Activated naive CD4-positive, alpha-beta T cell treated with anti-CD3 and anti-CD28 coated beads, Interleukin-2, amount 50 U/mL, for 72 hours (primary cell): Measurements from ENCODE around the gene TMEM151B. TPM values are rescaled to one million over a fixed set of nuclear protein-coding genes. Genes with fewer than 3 reads are reported as not detected.

ENCODE experiments used
- ATAC-seq, 2 donors: fragments of 150-1000 bp; cut with Tn5 transposase; 2 replicates each; pipeline ENCODE4 v1.10.0; 2021; ENCODE audit warnings: mild to moderate bottlenecking in 2 of 2, moderate library complexity in 2 of 2
- DNase-seq, 2 donors: peaks; one replicate each; pipeline ENCODE4 v3.0.0; 2021 to 2022; ENCODE audit warnings: low spot score in 2 of 2
- H3K27ac Mint-ChIP-seq, 2 donors: one replicate each; pipeline ENCODE4 v1.8.0; 2022; ENCODE audit warnings: mild to moderate bottlenecking in 2 of 2, mixed read lengths in 2 of 2
- H3K36me3 Mint-ChIP-seq, 2 donors: one replicate each; pipeline ENCODE4 v1.8.0; 2022; ENCODE audit warnings: mixed read lengths in 2 of 2
- H3K9me3 Mint-ChIP-seq, 2 donors: one replicate each; pipeline ENCODE4 v1.8.0; 2022; ENCODE audit warnings: mixed read lengths in 2 of 2
- total RNA-seq, 2 donors: library from RNA; stranded (reverse); gene quantifications; one replicate each; pipeline ENCODE4 v1.2.3, GENCODE V29; 2022

TMEM151B gene
- total RNA-seq, 2 donors from 2014 or later, result 0.20 TPM; not detected in 1

- DNase-seq, result no peak
Observed at GRCh38 chr6:44265722-44266233, 4.5 kb upstream of the TMEM151B start.

DNA sequence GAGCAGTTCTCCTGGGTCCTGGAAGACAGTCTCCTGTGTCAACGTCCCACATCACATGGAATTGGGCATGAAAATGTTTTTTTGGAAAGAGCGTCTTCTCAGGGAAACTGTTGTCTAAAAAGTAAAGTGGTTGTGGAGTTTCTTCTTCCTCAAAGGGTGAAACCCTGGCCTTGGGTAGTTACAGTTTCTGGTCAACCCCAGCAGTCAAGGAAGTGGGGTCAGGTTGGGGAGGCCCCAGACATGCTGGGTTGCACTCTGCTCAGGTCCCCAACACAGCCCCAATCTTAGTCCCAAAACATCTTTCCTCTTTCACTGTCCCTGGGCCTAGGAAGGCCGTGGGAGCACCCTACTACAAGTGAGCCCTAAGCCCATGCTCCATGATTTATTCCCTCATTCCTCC is 3.9 kb upstream of the TMEM151B start:
- ATAC-seq (peak in 1 of 2 donors; percentile 27), DNase-seq (no peak)
- H3K9me3 Mint-ChIP-seq, result no peaks in the 10 kb centered on the region
- H3K36me3 Mint-ChIP-seq, result peaks cover 12 to 23% of the 10 kb centered on the region in 2 donors
- H3K27ac Mint-ChIP-seq, result peak overlapping the region; percentile 22 to 86

More at GRCh38 chr6:44265722-44266233, 4.5 kb upstream of the TMEM151B start:
- Mint-ChIP-seq H3K9me3 (no peaks in the 10 kb centered on the region), H3K36me3 (peaks cover 18 to 23% of the 10 kb centered on the region in 2 donors), H3K27ac (peak overlapping the region; percentile 22 to 86)
- ATAC-seq, result peak in 1 of 2 donors; percentile 68

DNA sequence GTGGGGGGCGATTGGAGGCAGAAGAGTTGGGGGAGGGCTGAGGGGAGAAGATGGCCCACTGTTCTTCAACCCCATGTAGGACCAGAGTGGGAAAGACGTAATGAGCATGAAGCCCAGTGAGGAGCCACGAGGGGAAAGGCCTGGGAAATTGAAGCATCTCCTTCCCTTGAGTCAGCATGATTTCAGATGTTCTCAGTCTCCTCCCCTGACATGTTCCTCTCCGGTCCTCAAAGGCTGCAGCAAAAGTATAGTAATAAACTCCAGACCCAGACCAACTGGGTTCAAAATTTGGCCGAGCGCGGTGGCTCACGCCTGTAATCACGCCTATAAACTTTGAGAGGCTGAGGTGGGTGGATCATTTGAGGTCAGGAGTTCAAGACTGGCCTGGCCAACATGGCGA is 3.0 kb upstream of the TMEM151B start:
- ATAC-seq (no peak), DNase-seq (no peak)
- Mint-ChIP-seq H3K27ac (no peak overlapping the region), H3K9me3 (no peaks in the 10 kb centered on the region), H3K36me3 (peaks cover 12 to 23% of the 10 kb centered on the region in 2 donors)

DNA sequence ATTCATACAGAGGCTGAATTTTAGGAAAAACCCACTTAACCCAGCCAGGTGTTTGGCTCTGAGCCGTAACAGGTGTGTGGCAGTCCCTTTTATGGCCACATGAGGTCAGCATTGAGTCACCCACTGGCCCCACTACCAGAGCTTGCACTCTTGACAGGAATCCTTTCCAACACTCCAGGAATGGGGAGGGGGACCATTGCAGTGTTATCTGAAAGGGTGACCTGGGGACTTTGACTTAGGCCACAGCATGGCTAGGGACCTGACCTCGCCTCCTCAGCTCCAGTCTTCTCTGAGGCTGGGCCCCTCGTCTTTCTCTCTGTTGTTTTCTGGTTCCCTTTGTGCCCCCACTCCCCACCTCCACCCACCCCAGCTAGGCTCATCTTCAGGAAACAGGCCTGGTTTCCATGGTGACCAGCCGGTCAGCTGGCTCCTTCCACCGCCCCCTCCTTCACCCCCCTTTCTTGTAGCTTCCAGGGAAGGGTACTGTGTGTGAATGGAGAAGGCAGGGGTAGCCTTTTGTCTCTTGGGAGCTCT is 2.1 kb upstream of the TMEM151B start:
- Mint-ChIP-seq H3K36me3 (peaks cover 12 to 18% of the 10 kb centered on the region in 2 donors), H3K27ac (no peak overlapping the region), H3K9me3 (no peaks in the 10 kb centered on the region)
- DNase-seq (peak in 1 of 2 donors; percentile 69), ATAC-seq (no peak)

- ATAC-seq, result peak; percentile 38 to 76
- H3K36me3 Mint-ChIP-seq, result peaks cover 6 to 7% of the 10 kb centered on the region in 2 donors
- no peak for DNase-seq
Observed at GRCh38 chr6:44269178-44269920, 901 bp upstream of the TMEM151B start.

DNA sequence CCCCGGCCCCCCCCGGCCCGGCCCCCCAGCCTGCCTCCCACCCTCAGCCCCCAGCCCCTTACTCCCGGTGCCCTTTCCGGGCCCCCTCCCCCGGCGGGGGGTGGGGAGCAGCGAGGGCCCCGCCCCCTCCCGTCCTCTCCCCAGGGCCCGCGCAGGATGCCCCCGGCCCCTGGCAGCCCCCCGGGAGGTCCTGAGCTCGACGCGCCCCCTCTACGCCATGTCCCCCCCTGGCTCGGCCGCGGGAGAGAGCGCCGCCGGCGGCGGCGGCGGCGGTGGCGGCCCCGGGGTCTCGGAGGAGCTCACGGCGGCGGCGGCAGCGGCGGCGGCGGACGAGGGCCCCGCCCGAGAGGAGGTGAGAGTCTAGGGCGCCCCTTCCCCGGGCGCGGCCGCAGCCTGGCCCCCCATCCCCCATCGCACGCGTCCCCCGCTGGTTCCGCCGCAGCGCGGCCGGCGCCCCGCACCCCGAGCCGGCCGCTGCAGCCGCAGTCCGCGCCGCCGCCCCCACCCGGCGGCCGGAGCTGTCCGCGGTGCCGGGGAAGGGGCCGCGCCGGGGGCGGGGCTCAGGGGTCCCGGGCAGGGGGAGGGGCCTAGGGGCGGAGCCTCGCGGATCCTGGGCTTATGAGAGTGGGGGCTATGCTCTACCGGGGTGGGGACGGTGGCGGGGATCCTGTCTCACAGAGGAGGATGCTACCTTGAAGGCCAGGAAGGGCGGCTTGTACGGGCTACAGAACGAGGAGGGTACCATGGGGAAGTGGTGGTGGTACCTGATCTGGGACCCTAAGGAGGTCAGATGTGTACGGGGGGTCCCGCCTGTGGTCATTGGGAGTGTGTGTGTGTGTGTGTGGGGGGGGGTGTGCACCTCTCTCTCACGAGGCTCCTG is 516 bp downstream of the TMEM151B start:
- Mint-ChIP-seq H3K36me3 (no peaks in the 10 kb centered on the region), H3K9me3 (no peaks in the 10 kb centered on the region), H3K27ac (no peak overlapping the region)
- ATAC-seq (no peak), DNase-seq (no peak)

More at GRCh38 chr6:44269178-44269920, 901 bp upstream of the TMEM151B start:
- Mint-ChIP-seq H3K27ac (peak overlapping the region in 1 of 2 donors; percentile 37), H3K9me3 (no peaks in the 10 kb centered on the region)

DNA sequence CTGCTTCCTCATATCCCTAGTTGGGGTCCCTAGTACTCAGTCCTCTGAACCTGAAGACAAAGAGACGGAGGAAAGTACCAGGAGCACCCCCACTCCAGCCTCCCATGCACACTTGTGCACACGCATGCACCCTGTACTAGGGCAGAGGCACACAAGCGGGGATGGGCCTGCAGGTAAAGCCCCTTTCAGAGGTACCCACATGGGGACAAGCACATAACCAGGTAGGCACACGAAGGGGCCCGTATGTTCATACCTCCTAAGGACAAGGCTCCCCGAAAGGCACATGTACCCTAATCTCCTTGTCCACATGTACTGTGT is 1.1 kb downstream of the TMEM151B start:
- DNase-seq, result no peak
- Mint-ChIP-seq H3K9me3 (no peaks in the 10 kb centered on the region), H3K36me3 (no peaks in the 10 kb centered on the region), H3K27ac (no peak overlapping the region)
- ATAC-seq, result no peak

DNA sequence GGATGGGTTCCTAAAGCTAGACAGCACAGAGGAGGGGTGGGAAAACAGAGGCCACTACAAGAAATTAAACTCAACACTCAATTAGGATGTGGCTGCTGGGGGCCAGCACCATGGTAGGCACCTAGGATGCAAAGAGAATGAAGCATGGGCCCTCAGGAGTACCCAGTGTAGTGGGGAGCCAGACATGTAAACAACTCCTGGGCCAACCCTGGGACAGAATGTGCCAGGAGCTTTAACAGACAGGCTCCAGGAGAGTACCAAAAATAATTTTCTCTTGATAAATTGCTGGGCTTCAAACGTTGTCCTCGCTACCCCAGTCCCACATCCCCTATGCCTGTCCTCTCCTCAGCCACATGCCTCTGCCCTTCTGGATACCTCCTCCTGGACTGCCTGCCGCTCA is 1.7 kb downstream of the TMEM151B start:
- no peak for ATAC-seq
- H3K27ac Mint-ChIP-seq, result no peak overlapping the region
- H3K9me3 Mint-ChIP-seq, result no peaks in the 10 kb centered on the region
- no peak for DNase-seq
- no peaks in the 10 kb centered on the region for H3K36me3 Mint-ChIP-seq

DNA sequence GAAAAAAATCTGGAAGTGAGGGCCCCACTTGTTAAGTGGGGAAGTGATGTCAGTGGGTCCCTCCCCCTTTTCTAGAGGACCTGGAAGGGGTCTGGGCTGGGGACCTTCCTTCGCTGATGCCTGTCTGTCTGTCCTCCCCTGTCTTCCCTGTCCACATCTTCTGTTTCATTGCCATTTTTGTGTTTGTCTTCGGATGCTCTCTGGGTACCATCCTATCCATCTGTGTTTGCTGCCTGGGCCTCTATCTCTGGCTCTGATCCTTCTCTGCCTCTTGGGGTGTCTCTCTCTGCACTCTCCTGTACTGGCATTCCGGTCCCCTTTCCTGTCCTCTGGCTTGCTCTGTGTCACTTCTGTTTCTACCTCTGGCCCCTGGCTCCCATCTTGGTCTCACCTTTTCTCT is 2.3 kb downstream of the TMEM151B start:
- H3K36me3 Mint-ChIP-seq, result no peaks in the 10 kb centered on the region
- DNase-seq (no peak), ATAC-seq (no peak)
- H3K9me3 Mint-ChIP-seq, result no peaks in the 10 kb centered on the region
- no peak overlapping the region for H3K27ac Mint-ChIP-seq

DNA sequence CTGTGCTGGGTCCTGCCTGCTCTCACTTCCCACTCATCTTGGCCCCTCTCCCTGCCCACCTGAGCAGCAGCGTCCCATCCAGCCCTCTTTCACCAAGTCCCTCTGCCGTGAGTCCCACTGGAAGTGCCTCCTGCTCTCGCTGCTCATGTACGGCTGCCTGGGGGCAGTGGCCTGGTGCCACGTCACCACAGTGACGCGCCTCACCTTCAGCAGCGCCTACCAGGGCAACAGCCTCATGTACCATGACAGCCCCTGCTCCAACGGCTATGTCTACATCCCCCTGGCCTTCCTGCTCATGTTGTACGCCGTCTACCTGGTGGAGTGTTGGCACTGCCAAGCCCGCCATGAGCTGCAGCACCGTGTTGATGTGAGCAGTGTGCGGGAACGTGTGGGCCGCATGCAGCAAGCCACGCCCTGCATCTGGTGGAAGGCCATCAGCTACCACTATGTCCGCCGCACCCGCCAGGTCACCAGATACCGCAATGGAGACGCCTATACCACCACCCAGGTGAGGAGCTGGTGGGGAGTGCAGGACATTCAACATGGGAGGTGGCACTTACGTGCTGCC is 2.8 kb downstream of the TMEM151B start:
- H3K9me3 Mint-ChIP-seq, result no peaks in the 10 kb centered on the region
- no peak for ATAC-seq
- no peak overlapping the region for H3K27ac Mint-ChIP-seq
- DNase-seq, result no peak
- H3K36me3 Mint-ChIP-seq, result no peaks in the 10 kb centered on the region

DNA sequence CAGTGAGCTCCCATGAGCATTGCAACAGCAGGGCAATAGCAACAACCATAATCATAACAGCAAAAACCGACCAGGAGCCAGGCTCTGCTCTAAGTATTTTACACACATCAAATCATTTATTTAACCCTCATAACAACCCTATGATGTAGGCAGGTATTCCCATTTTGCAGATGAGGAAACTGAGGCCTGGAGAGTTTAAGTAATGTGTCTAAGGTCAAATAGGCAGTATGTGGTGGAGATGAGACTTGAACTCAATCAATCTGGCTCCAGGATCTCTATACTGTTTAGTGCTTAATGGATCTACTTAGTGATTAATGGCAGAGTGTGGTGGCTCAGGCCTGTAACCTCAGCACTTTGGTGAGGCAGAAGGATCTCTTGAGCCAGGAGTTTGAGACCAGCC is 3.4 kb downstream of the TMEM151B start:
- Mint-ChIP-seq H3K9me3 (no peaks in the 10 kb centered on the region), H3K27ac (no peak overlapping the region), H3K36me3 (no peaks in the 10 kb centered on the region)
- DNase-seq, result no peak
- no peak for ATAC-seq

DNA sequence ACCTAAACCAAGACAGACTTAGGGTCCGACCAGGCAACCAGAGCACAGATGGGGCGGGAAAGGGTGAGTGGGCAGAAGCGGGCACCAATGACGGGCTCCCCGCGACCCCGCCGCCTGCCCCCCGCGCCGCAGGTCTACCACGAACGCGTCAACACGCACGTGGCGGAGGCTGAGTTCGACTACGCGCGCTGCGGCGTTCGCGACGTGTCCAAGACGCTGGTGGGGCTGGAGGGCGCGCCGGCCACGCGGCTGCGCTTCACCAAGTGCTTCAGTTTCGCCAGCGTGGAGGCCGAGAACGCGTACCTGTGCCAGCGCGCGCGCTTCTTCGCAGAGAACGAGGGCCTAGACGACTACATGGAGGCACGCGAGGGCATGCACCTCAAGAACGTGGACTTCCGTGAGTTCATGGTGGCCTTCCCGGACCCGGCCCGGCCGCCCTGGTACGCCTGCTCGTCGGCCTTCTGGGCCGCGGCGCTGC is 5.1 kb downstream of the TMEM151B start:
- no peak overlapping the region for H3K27ac Mint-ChIP-seq
- H3K9me3 Mint-ChIP-seq, result no peaks in the 10 kb centered on the region
- ATAC-seq, result no peak
- DNase-seq, result no peak
- H3K36me3 Mint-ChIP-seq, result no peaks in the 10 kb centered on the region

GRCh38 chr6:44275749-44276648 is 5.7 kb downstream of the TMEM151B start:
- no peak for DNase-seq
- no peak overlapping the region for H3K27ac Mint-ChIP-seq

GRCh38 chr6:44276667-44277640 is 6.7 kb downstream of the TMEM151B start:
- no peaks in the 10 kb centered on the region for H3K9me3 Mint-ChIP-seq
- no peak for DNase-seq
- no peak overlapping the region for H3K27ac Mint-ChIP-seq
- H3K36me3 Mint-ChIP-seq, result no peaks in the 10 kb centered on the region
- ATAC-seq, result no peak

More at GRCh38 chr6:44275749-44276648, 5.7 kb downstream of the TMEM151B start:
- H3K36me3 Mint-ChIP-seq, result no peaks in the 10 kb centered on the region
- peak; percentile 18 to 66 for ATAC-seq
- H3K9me3 Mint-ChIP-seq, result no peaks in the 10 kb centered on the region

GRCh38 chr6:44277763-44278162 is 7.5 kb downstream of the TMEM151B start:
- H3K36me3 Mint-ChIP-seq, result no peaks in the 10 kb centered on the region
- H3K27ac Mint-ChIP-seq, result no peak overlapping the region
- ATAC-seq (no peak), DNase-seq (no peak)
- no peaks in the 10 kb centered on the region for H3K9me3 Mint-ChIP-seq
